SJCRH30 (cell line): ENCODE data around the gene GRAMD4. TPM values are rescaled to one million over a fixed set of nuclear protein-coding genes. Genes with fewer than 3 reads are reported as not detected.
"Not testable (repeated sequence)": the region's sequence is repeated elsewhere in the genome, so short reads cannot be mapped to it uniquely, and the experiment has no call there.

Experiments
- DNase-seq, 2 experiments: peaks; one replicate each; pipeline ENCODE4 v3.0.0-alpha.2; 2015 to 2020
- H3K27ac ChIP-seq: fragments of 250-450 bp; sonication (Bioruptor Pico); 2 replicates; pipeline ENCODE4 v1.5.1; 2020; ENCODE audit warnings: mild to moderate bottlenecking, moderate library complexity
- H3K27me3 ChIP-seq: fragments of 250-450 bp; sonication (Bioruptor Pico); 2 replicates; pipeline ENCODE4 v1.5.1; 2020; ENCODE audit warnings: mild to moderate bottlenecking, moderate library complexity
- H3K36me3 ChIP-seq: fragments of 250-450 bp; sonication (Bioruptor Pico); 2 replicates; pipeline ENCODE4 v1.5.1; 2020; ENCODE audit warnings: mild to moderate bottlenecking, moderate library complexity
- H3K4me1 ChIP-seq: fragments of 250-450 bp; sonication (Bioruptor Pico); 2 replicates; pipeline ENCODE4 v1.5.1; 2020; ENCODE audit warnings: mild to moderate bottlenecking, moderate library complexity
- H3K4me3 ChIP-seq: fragments of 250-450 bp; sonication (Bioruptor Pico); 2 replicates; pipeline ENCODE4 v1.5.1; 2020; ENCODE audit warnings: mild to moderate bottlenecking, moderate library complexity
- H3K9me3 ChIP-seq: fragments of 250-450 bp; sonication (Bioruptor Pico); replicated peaks from 2 replicates; pipeline ENCODE4 v1.5.1; 2020; ENCODE audit warnings: mild to moderate bottlenecking, moderate library complexity
- total RNA-seq: library from RNA; depleted of rRNA; stranded (reverse); fragments of >200 nt; shearing (Covaris generic); gene quantifications from 2 replicates; pipeline ENCODE4 v1.2.3, GENCODE V29; 2014

GRAMD4 gene
- total RNA-seq, 1 experiment from 2014 or later = 8.6 TPM

- no peak for DNase-seq
- Histone ChIP-seq H3K9me3 (no peaks in the 10 kb centered on the region), H3K4me3 (no peak overlapping the region), H3K36me3 (no peaks in the 10 kb centered on the region), H3K27me3 (no peaks in the 10 kb centered on the region), H3K27ac (no peak overlapping the region), H3K4me1 (no peaks in the 10 kb centered on the region)
These were observed 9.1 kb downstream of the GRAMD4 start for GRCh38 chr22:46629291-46629690.

DNA sequence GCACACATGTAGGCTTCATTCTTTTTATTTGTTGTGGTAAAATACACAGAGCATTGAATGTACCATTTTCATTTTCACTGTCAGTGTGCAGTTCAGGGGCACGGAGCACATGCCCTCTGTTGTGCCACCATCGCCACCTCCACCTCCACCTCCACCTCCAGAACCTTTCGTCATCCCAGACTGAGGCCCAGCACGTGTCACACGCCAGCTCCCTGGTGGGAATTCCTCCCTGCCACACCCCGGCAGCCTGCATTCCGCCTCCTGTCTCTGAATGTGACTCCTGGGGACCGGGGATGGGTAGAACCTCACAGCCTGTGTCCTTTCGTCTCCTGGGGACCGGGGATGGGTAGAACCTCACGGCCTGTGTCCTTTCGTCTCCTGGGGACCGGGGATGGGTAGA lies 10.9 kb downstream of the GRAMD4 start:
- peaks cover 3% of the 10 kb centered on the region for H3K4me1 ChIP-seq
- no peak overlapping the region for H3K4me3 ChIP-seq
- DNase-seq = no peak
- no peaks in the 10 kb centered on the region for H3K9me3 ChIP-seq
- no peaks in the 10 kb centered on the region for H3K27me3 ChIP-seq
- no peaks in the 10 kb centered on the region for H3K36me3 ChIP-seq
- H3K27ac ChIP-seq = no peak overlapping the region

- no peak overlapping the region for H3K4me3 ChIP-seq
- no peaks in the 10 kb centered on the region for H3K9me3 ChIP-seq
- no peak for DNase-seq
- no peaks in the 10 kb centered on the region for H3K27me3 ChIP-seq
- H3K36me3 ChIP-seq = no peaks in the 10 kb centered on the region
- peaks cover 17% of the 10 kb centered on the region for H3K4me1 ChIP-seq
- H3K27ac ChIP-seq = no peak overlapping the region
These were observed 12.6 kb downstream of the GRAMD4 start for GRCh38 chr22:46632646-46633249.

- H3K27me3 ChIP-seq = no peaks in the 10 kb centered on the region
- no peak overlapping the region for H3K27ac ChIP-seq
- peaks cover 17% of the 10 kb centered on the region for H3K4me1 ChIP-seq
- no peaks in the 10 kb centered on the region for H3K9me3 ChIP-seq
- no peaks in the 10 kb centered on the region for H3K36me3 ChIP-seq
- H3K4me3 ChIP-seq = no peak overlapping the region
- DNase-seq = no peak
These were observed 13.2 kb downstream of the GRAMD4 start for GRCh38 chr22:46633334-46633890.

DNA sequence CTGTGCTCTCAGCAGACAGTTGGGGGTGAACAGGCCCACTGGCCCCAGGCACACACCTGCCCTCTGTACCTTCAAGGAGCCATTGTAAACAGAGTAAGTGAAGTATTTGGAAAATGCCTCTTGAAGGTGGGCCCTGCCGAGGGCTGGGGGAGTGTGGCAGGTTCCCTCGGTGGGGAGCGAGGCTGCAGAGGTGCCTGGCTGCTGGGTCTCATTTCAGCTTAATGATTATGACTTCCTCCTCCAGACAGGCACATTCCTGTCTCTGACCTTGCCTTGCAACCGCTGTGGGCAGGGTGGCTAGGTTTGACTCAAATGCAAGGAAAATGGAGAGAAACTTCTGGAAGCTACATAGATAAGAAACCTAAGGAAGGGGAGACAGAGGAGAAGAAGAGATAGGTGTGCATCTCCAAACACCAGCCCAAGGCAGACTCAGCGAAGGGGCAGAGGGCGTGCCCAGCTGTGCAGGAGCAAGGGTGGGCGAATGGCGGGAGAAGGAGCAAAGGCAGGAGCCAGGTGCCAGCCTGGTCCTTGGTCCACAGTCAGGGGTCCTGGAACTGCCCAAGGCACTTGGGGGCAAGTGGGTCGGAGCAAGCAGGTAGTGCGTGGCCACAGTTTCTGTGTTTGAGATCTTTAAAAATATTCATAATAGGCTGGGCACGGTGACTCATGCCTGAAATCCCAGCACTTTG lies 14.0 kb downstream of the GRAMD4 start:
- Histone ChIP-seq H3K27ac (no peak overlapping the region), H3K27me3 (no peaks in the 10 kb centered on the region), H3K4me3 (no peak overlapping the region), H3K36me3 (no peaks in the 10 kb centered on the region), H3K9me3 (no peaks in the 10 kb centered on the region), H3K4me1 (peaks cover 22% of the 10 kb centered on the region)
- no peak for DNase-seq

DNA sequence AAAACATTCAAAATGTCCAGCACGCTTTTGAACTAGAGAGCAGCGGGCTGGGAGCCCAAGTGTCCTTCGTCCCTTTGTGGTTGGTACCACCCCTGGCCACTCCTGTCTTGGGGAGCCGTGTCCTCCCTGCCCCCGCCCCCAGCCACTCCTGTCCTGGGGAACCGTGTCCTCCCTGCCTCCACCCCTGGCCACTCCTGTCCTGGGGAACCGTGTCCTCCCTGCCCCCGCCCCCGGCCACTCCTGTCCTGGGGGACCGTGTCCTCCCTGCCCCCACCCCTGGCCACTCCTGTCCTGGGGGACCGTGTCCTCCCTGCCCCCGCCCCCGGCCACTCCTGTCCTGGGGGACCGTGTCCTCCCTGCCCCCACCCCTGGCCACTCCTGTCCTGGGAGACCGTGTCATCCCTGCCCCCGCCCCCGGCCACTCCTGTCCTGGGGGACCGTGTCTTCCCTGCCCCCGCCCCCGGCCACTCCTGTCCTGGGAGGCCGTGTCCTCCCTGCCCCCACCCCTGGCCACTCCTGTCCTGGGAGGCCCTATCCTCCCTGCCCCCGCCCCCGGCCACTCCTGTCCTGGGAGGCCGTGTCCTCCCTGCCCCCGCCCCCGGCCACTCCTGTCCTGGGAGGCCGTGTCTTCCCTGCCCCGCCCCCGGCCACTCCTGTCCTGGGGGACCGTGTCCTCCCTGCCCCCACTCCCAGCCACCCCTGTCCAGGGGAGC lies 14.9 kb downstream of the GRAMD4 start:
- not testable (repeated sequence) for H3K9me3 ChIP-seq, H3K27me3 ChIP-seq, H3K36me3 ChIP-seq, H3K4me3 ChIP-seq, DNase-seq, H3K27ac ChIP-seq
- H3K4me1 ChIP-seq = peaks cover 32% of the 10 kb centered on the region

- no peak overlapping the region for H3K4me3 ChIP-seq
These were observed 15.6 kb downstream of the GRAMD4 start for GRCh38 chr22:46635756-46636155.

DNA sequence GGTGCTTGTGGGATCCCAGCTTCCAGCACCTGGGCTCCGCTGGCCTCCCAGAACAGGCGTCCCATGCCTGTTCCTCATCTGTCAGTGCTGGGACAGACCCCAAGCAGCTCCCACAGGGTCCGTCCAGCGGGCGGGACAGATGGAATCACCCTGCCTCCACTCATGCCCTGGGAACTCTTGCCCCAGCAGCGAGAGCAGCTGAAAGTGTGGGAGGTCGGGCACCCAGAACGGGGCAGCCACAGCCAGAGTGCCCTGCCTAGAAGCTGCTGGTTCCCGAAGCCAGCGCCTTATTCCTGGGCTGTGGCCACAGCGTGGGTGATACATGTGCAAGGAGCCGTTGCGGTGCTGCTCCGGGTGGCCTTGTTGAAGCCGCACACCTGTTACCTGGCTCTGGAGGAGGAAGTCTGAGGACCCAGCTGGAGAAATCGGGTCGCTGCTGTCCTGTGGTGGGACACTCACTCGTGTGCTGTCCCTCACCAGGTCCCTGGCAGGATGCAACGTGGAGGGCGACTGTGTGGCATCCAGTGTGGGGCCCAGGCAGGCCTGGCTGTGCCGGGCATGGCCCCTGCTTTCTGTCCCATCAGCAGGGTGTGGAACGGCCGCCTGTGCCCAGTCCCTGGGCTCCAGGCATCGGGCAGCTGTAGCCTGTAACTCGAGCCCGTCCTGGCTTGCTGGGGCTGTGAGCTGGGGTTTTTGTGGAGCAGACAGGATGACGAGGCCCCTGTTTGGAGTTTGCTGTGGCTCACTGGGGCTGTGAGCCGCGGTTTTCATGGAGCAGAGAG lies 16.2 kb downstream of the GRAMD4 start:
- Histone ChIP-seq H3K36me3 (no peaks in the 10 kb centered on the region), H3K9me3 (no peaks in the 10 kb centered on the region), H3K27me3 (no peaks in the 10 kb centered on the region), H3K4me1 (peaks cover 42% of the 10 kb centered on the region), H3K4me3 (peak overlapping the region; percentile 4; the same call in 1 of the 2 replicates), H3K27ac (no peak overlapping the region)
- peak; percentile 86 to 89 for DNase-seq

More at GRCh38 chr22:46635756-46636155, 15.6 kb downstream of the GRAMD4 start:
- H3K4me1 ChIP-seq = peaks cover 35% of the 10 kb centered on the region
- DNase-seq = no peak
- H3K36me3 ChIP-seq = no peaks in the 10 kb centered on the region
- H3K9me3 ChIP-seq = no peaks in the 10 kb centered on the region
- no peak overlapping the region for H3K27ac ChIP-seq
- H3K27me3 ChIP-seq = no peaks in the 10 kb centered on the region

- H3K4me3 ChIP-seq = no peak overlapping the region
- no peaks in the 10 kb centered on the region for H3K36me3 ChIP-seq
- no peaks in the 10 kb centered on the region; the same call in 1 of the 2 replicates for H3K9me3 ChIP-seq
- no peak overlapping the region for H3K27ac ChIP-seq
- H3K4me1 ChIP-seq = peaks cover 49% of the 10 kb centered on the region
- H3K27me3 ChIP-seq = no peaks in the 10 kb centered on the region
- DNase-seq = no peak
These were observed 17.8 kb downstream of the GRAMD4 start for GRCh38 chr22:46637711-46638600.

DNA sequence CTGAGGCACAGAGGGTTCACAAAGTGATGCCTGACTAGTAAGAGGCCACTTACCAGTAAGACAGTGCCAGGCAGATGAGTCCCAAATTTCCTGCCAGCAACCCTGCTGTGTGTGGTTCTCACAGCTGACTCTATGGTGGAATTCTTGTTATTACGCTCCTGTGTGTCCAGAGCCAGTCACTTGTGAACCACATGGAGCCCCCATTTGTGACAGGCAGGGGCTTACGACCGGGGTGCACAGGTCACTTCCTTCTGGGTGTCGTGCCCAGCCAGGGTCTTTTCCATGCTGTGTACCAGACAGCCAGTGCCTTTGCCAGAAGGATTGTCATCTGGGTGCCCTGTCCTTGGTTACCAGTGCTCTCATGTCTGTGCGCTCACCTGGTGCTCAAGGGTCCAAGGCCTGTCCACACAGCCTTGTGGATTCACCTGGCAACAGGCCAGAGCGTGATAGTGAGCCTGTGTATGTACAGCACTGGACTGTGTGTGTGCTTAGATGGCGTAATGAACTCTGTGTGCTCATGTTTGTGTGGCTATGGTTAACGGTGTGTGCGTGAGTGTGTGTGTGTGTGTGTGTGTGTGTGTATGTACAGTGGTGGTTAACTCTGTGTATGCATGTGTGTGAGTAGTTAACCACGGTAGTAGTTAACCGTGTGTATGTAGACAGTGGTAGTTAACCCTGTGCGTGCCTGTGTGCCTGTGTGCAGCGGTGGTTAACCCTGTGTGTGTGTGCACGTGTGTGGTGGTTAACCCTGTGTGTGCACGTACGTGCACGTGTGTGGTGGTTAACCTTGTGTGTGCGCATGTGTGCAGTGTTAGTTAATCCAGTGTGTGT lies 18.6 kb downstream of the GRAMD4 start:
- peaks cover 49% of the 10 kb centered on the region for H3K4me1 ChIP-seq
- DNase-seq = no peak
- H3K36me3 ChIP-seq = no peaks in the 10 kb centered on the region

DNA sequence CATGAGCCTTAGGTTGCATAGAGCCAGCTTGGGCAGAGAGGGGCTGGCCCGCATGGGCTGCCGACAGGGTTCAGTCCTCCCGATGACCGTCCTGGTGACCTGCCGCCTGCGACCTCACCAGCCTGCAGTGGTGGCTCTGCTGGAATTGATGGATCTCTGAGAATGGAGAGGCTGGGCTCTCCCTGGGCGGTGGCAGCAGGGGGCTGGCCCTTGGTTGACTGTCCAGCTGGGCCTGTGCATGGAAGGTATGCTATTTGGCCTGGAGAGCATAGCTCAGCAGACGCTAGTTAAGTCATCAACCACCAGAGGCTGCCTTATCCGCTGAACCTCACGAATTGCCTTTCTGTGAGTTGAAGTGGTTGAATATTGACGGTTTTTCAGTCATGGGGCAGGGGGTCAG lies 19.7 kb downstream of the GRAMD4 start:
- Histone ChIP-seq H3K36me3 (no peaks in the 10 kb centered on the region), H3K9me3 (no peaks in the 10 kb centered on the region; the same call in 1 of the 2 replicates), H3K27me3 (no peaks in the 10 kb centered on the region), H3K4me3 (peak overlapping the region; percentile 1), H3K4me1 (peaks cover 49% of the 10 kb centered on the region), H3K27ac (peak overlapping the region; percentile 60)
- peak; percentile 35 to 46 for DNase-seq

More for the DNA sequence above, 18.6 kb downstream of the GRAMD4 start:
- Histone ChIP-seq H3K9me3 (no peaks in the 10 kb centered on the region; the same call in 1 of the 2 replicates), H3K27ac (no peak overlapping the region), H3K27me3 (no peaks in the 10 kb centered on the region), H3K4me3 (no peak overlapping the region)

DNA sequence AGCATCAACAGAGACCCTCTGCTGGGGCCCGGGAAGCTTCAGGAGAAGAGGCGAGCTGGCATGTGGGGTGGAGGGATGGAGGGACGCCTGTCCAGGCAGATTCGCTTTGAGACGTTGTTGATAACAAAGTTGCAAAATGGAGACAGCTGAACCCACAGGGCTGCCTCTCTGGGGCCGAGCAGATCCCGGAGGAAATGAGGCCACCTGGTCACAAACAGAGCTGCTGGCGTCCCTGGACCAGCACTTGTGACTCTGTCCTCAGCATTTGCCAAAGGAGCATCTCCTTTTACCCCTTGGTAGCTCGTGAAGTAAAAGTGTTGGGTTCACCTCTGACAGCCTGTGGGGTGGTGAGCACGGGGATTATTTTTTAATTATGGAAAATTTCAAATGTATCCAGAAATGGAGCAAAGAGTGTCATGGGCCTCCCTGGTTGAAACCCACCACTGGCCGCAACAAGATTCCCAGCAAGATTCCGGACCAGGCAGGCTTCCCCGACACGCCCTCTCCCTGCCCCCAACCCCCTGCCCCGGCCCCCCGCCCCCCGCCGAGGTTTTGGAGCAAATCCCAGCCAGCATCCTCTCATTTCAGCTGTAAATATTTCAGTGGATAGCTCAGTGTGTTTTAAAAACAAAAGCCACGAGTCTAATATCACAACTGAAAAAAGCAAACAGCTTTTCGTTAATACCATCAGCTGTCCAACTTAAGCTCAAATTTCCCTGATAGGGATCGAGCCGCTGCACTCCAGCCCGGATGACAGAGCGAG lies 20.3 kb downstream of the GRAMD4 start:
- no peaks in the 10 kb centered on the region for H3K36me3 ChIP-seq
- no peaks in the 10 kb centered on the region; the same call in 1 of the 2 replicates for H3K9me3 ChIP-seq
- peak overlapping the region; percentile 1 for H3K4me3 ChIP-seq
- H3K4me1 ChIP-seq = peaks cover 49% of the 10 kb centered on the region
- no peaks in the 10 kb centered on the region for H3K27me3 ChIP-seq
- DNase-seq = peak; percentile 65 to 77
- peak overlapping the region; percentile 60 for H3K27ac ChIP-seq
